Fibroblast of pulmonary artery (primary cell): ENCODE results near the gene DNAH10.

Experiments used
- DNase-seq: peaks from one replicate; pipeline ENCODE4 v3.0.0-alpha.2; 2010; ENCODE audit warnings: low read depth
- H3K4me3 ChIP-seq: replicated peaks from 2 replicates; pipeline ENCODE4 v1.5.1; 2011; ENCODE audit warnings: low read depth, mild to moderate bottlenecking, control low read depth, low read length, moderate library complexity
- TF ChIP-seq, protein P1 (sequence below): IDR thresholded peaks from 2 replicates; pipeline ENCODE4 v1.5.1; 2011; ENCODE audit warnings: mild to moderate bottlenecking, control low read depth, low read length, inconsistent platforms; ENCODE audit errors: missing control alignments

DNAH10 gene

GRCh38 chr12:123958462-123958861 is 196.4 kb downstream of the DNAH10 start:
- no peak for DNase-seq
- TF ChIP-seq, protein P1, sequence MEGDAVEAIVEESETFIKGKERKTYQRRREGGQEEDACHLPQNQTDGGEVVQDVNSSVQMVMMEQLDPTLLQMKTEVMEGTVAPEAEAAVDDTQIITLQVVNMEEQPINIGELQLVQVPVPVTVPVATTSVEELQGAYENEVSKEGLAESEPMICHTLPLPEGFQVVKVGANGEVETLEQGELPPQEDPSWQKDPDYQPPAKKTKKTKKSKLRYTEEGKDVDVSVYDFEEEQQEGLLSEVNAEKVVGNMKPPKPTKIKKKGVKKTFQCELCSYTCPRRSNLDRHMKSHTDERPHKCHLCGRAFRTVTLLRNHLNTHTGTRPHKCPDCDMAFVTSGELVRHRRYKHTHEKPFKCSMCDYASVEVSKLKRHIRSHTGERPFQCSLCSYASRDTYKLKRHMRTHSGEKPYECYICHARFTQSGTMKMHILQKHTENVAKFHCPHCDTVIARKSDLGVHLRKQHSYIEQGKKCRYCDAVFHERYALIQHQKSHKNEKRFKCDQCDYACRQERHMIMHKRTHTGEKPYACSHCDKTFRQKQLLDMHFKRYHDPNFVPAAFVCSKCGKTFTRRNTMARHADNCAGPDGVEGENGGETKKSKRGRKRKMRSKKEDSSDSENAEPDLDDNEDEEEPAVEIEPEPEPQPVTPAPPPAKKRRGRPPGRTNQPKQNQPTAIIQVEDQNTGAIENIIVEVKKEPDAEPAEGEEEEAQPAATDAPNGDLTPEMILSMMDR, result no peak

GRCh38 chr12:123958876-123959275 is 196.8 kb downstream of the DNAH10 start:
- H3K4me3 ChIP-seq, result no peak overlapping the region
- DNase-seq, result no peak
- TF ChIP-seq, protein P1, result no peak

More at GRCh38 chr12:123958462-123958861, 196.4 kb downstream of the DNAH10 start:
- no peak overlapping the region for H3K4me3 ChIP-seq

DNA sequence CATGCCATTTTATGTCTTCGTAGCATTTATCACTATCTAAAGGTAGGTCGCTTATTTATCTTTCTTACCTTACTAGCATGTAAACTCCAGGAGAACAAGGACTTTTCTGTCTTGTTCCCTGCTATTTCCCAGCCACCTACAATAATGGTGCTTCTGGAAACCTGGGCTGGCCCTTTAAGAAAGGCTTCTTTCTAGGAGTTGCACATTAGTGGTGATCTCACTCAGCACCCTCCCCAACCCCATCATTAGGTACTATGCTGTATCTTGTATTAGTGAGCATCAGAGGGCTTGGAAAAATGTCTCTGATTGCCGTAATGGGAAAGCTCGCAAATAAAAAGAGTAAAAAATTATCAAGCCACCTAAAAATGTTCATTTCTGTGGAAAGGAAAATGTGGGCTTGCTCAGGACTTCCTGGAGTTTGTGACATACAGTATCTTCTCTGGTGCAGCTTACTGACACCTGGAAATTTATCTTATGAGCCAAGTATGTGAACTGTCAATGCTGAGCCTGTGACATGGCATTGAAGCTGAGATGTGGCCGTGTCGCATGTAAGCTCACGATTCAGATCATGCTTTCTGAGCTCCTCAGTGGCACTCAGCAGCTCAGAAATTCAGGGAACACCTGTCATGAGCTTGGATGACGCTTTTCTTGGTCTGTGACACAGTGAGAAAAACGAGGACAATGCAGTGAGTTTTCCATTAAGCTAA is 198.1 kb downstream of the DNAH10 start:
- H3K4me3 ChIP-seq, result no peak overlapping the region
- DNase-seq, result no peak
- TF ChIP-seq, protein P1, result no peak

- TF ChIP-seq, protein P1, result no peak
- no peak for DNase-seq
- no peak overlapping the region for H3K4me3 ChIP-seq
Observed at GRCh38 chr12:123960856-123961255, 198.8 kb downstream of the DNAH10 start.

DNA sequence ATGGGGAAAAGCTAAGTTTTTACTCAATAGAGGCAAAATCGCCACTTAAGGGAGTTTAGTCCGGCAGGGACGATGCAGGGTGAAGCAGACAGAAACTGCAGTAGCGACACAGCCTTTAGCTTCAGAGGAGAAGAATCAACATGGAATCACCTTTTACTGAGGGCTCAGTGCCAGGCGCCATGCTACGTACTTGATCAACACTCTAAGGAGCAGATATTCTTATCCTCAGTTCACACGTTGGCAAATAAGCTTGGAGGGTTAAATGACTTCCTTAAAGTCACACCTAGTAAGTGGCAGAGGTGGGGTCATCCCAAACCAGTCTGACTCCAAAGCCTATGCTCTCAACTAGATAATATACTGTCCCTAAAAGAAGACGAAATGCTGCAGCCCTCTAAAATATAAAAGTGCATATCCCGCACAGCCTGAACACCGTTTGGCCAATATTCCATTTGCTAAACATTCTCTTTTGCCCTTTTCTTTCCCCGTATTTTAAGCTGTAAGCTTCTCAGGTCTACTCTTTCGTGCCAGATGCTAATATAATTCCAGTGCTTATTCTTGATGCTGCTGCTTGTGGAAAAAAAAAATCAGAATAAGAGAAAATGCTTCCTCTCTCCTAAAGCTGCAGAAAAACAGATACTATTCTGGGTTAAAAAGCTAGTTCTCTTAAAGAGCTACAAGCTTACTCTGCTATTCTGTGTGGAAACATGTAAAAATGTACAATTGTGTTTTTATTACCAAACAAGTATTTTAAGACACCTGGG is 199.7 kb downstream of the DNAH10 start:
- H3K4me3 ChIP-seq, result no peak overlapping the region
- no peak for DNase-seq
- TF ChIP-seq, protein P1, result no peak

- H3K4me3 ChIP-seq, result no peak overlapping the region
- TF ChIP-seq, protein P1, result no peak
- DNase-seq, result no peak
Observed at GRCh38 chr12:123962513-123962912, 200.4 kb downstream of the DNAH10 start.
